Measurements from ENCODE around the gene CD300LD. TPM values are rescaled to one million over a fixed set of nuclear protein-coding genes. Genes with fewer than 3 reads are reported as not detected.
"Not testable (repeated sequence)": the region's sequence is repeated elsewhere in the genome, so short reads cannot be mapped to it uniquely, and the experiment has no call there.

Gene CD300LD
- under 1 TPM in 1 of 2 experiments, not detected in 1; 0.18 TPM for total RNA-seq

GRCh38 chr17:74592087-74592990 is at the start of gene CD300LD:
Gene CD300LD, minus strand, starts transcription at chr17:74592283. Its CDS starts 81 bp downstream, at chr17:74592202.
- H3K9me3 Mint-ChIP-seq (ENCODE audit: low read depth), result no peaks in the 10 kb centered on the region
- intact Hi-C loops (cut with DNase I, micrococcal nuclease), result no loop called here
- CTCF ChIA-PET, result interaction anchor here (0.6 to 2.8 kb wide), 7 partner anchors 11 to 224 kb away, joined by 3 to 8 read pairs (median 3); partner anchors contain the start of gene GPR142

GRCh38 chr17:74641224-74641957 is 49.3 kb upstream of the CD300LD start:
- peaks cover 25% of the 10 kb centered on the region for H3K27me3 Mint-ChIP-seq
- intact Hi-C loops (cut with DNase I, micrococcal nuclease), result no loop called here
- ChIA-PET POLR2A (no interaction called here), CTCF (interaction anchor here (0.6 kb wide), 1 partner anchor 224 kb away, joined by 3 read pairs; no protein-coding TSS in a partner anchor)
- no peak for ATAC-seq
- no peaks in the 10 kb centered on the region for H3K9me3 Mint-ChIP-seq (ENCODE audit: low read depth)
- no peaks in the 10 kb centered on the region for H3K36me3 Mint-ChIP-seq (ENCODE audit: low read depth)
- H3K27ac Mint-ChIP-seq, result no peak overlapping the region
- peaks cover 8% of the 10 kb centered on the region for H3K4me1 Mint-ChIP-seq
- no peak for DNase-seq
- no peak overlapping the region for H3K4me3 Mint-ChIP-seq

More at GRCh38 chr17:74592087-74592990, at the start of gene CD300LD:
- DNase-seq, result peak; percentile 38
- Mint-ChIP-seq H3K36me3 (ENCODE audit: low read depth) (no peaks in the 10 kb centered on the region), H3K4me1 (peaks cover 19% of the 10 kb centered on the region), H3K27ac (peak within 1 kb of the TSS; percentile 3), H3K27me3 (peaks cover 2% of the 10 kb centered on the region), H3K4me3 (peak within 1 kb of the TSS; percentile 24)
- ATAC-seq, result peak; percentile 87
- POLR2A ChIA-PET, result interaction anchor here (0.6 kb wide), 2 partner anchors 9 to 158 kb away, joined by 3 read pairs; no protein-coding TSS in a partner anchor

GRCh38 chr17:74639704-74640151 is 47.6 kb upstream of the CD300LD start:
- H3K27ac Mint-ChIP-seq, result no peak overlapping the region
- ChIA-PET POLR2A (no interaction called here), CTCF (no interaction called here)
- intact Hi-C loops (cut with DNase I, micrococcal nuclease), result no loop called here
- H3K9me3 Mint-ChIP-seq (ENCODE audit: low read depth), result no peaks in the 10 kb centered on the region
- no peak overlapping the region for H3K4me3 Mint-ChIP-seq
- H3K4me1 Mint-ChIP-seq, result peaks cover 8% of the 10 kb centered on the region
- no peaks in the 10 kb centered on the region for H3K36me3 Mint-ChIP-seq (ENCODE audit: low read depth)
- peak; percentile 14 for DNase-seq
- H3K27me3 Mint-ChIP-seq, result peaks cover 28% of the 10 kb centered on the region
- peak; percentile 33 for ATAC-seq

GRCh38 chr17:74637926-74638325 is 45.8 kb upstream of the CD300LD start:
- ChIA-PET CTCF (no interaction called here), POLR2A (no interaction called here)
- Mint-ChIP-seq H3K9me3 (ENCODE audit: low read depth) (no peaks in the 10 kb centered on the region), H3K4me3 (no peak overlapping the region), H3K27ac (no peak overlapping the region), H3K27me3 (peaks cover 22% of the 10 kb centered on the region), H3K4me1 (peaks cover 8% of the 10 kb centered on the region), H3K36me3 (ENCODE audit: low read depth) (no peaks in the 10 kb centered on the region)
- no peak for DNase-seq
- intact Hi-C loops (cut with DNase I, micrococcal nuclease), result no loop called here
- ATAC-seq, result no peak

GRCh38 chr17:74637265-74637664 is 45.2 kb upstream of the CD300LD start:
- Mint-ChIP-seq H3K4me3 (no peak overlapping the region), H3K27ac (no peak overlapping the region), H3K36me3 (ENCODE audit: low read depth) (no peaks in the 10 kb centered on the region), H3K9me3 (ENCODE audit: low read depth) (no peaks in the 10 kb centered on the region), H3K4me1 (peaks cover 8% of the 10 kb centered on the region), H3K27me3 (peaks cover 20% of the 10 kb centered on the region)
- intact Hi-C loops (cut with DNase I, micrococcal nuclease), result no loop called here
- POLR2A ChIA-PET, result no interaction called here
- ATAC-seq (no peak), DNase-seq (no peak)
- CTCF ChIA-PET, result no interaction called here

- peaks cover 16% of the 10 kb centered on the region for H3K27me3 Mint-ChIP-seq
- H3K9me3 Mint-ChIP-seq (ENCODE audit: low read depth); H3K4me3 Mint-ChIP-seq; DNase-seq; intact Hi-C loops (cut with DNase I, micrococcal nuclease); ATAC-seq; H3K36me3 Mint-ChIP-seq (ENCODE audit: low read depth); CTCF ChIA-PET; POLR2A ChIA-PET; H3K27ac Mint-ChIP-seq: not testable (repeated sequence)
- peaks cover 14% of the 10 kb centered on the region for H3K4me1 Mint-ChIP-seq
Measured at GRCh38 chr17:74636541-74637085, 44.5 kb upstream of the CD300LD start.

GRCh38 chr17:74635418-74635817 is 43.3 kb upstream of the CD300LD start:
- Mint-ChIP-seq H3K27me3 (peaks cover 18% of the 10 kb centered on the region), H3K4me1 (peaks cover 14% of the 10 kb centered on the region), H3K9me3 (ENCODE audit: low read depth) (no peaks in the 10 kb centered on the region), H3K36me3 (ENCODE audit: low read depth) (no peaks in the 10 kb centered on the region), H3K27ac (no peak overlapping the region), H3K4me3 (no peak overlapping the region)
- ChIA-PET POLR2A (no interaction called here), CTCF (no interaction called here)
- intact Hi-C loops (cut with DNase I, micrococcal nuclease), result no loop called here
- no peak for DNase-seq
- no peak for ATAC-seq

GRCh38 chr17:74633326-74633725 is 41.2 kb upstream of the CD300LD start:
- no peaks in the 10 kb centered on the region for H3K9me3 Mint-ChIP-seq (ENCODE audit: low read depth)
- ATAC-seq (no peak), DNase-seq (no peak)
- peaks cover 6% of the 10 kb centered on the region for H3K4me1 Mint-ChIP-seq
- H3K4me3 Mint-ChIP-seq, result no peak overlapping the region
- ChIA-PET CTCF (interaction anchor here (0.7 kb wide), 1 partner anchor 25 kb away, joined by 3 read pairs; no protein-coding TSS in a partner anchor), POLR2A (interaction anchor here (0.7 kb wide), 1 partner anchor 57 kb away, joined by 6 read pairs; no protein-coding TSS in a partner anchor)
- intact Hi-C loops (cut with DNase I, micrococcal nuclease), result no loop called here
- peaks cover 18% of the 10 kb centered on the region for H3K27me3 Mint-ChIP-seq
- no peak overlapping the region for H3K27ac Mint-ChIP-seq
- no peaks in the 10 kb centered on the region for H3K36me3 Mint-ChIP-seq (ENCODE audit: low read depth)

- intact Hi-C loops (cut with DNase I, micrococcal nuclease), result no loop called here
- no peak overlapping the region for H3K27ac Mint-ChIP-seq
- peaks cover 6% of the 10 kb centered on the region for H3K4me1 Mint-ChIP-seq
- CTCF ChIA-PET, result interaction anchor here (0.6 to 0.7 kb wide), 2 partner anchors 26 to 33 kb away, joined by 3 read pairs; no protein-coding TSS in a partner anchor
- DNase-seq (no peak), ATAC-seq (no peak)
- POLR2A ChIA-PET, result no interaction called here
- H3K4me3 Mint-ChIP-seq, result no peak overlapping the region
- no peaks in the 10 kb centered on the region for H3K36me3 Mint-ChIP-seq (ENCODE audit: low read depth)
- H3K9me3 Mint-ChIP-seq (ENCODE audit: low read depth), result no peaks in the 10 kb centered on the region
- H3K27me3 Mint-ChIP-seq, result peaks cover 18% of the 10 kb centered on the region
Measured at GRCh38 chr17:74632617-74633016, 40.5 kb upstream of the CD300LD start.

- Mint-ChIP-seq H3K4me1 (peaks cover 6% of the 10 kb centered on the region), H3K9me3 (ENCODE audit: low read depth) (peaks cover 1% of the 10 kb centered on the region), H3K4me3 (no peak overlapping the region), H3K27me3 (peaks cover 19% of the 10 kb centered on the region), H3K27ac (no peak overlapping the region), H3K36me3 (ENCODE audit: low read depth) (no peaks in the 10 kb centered on the region)
- DNase-seq, result no peak
- ChIA-PET CTCF (interaction anchor here (0.6 kb wide), 1 partner anchor 1841 kb away, joined by 3 read pairs; no protein-coding TSS in a partner anchor), POLR2A (no interaction called here)
- intact Hi-C loops (cut with DNase I, micrococcal nuclease), result no loop called here
- no peak for ATAC-seq
Measured at GRCh38 chr17:74631468-74632450, 39.7 kb upstream of the CD300LD start.

Data from activated CD4-positive, alpha-beta T cell treated with anti-CD3 and anti-CD28 coated beads for 36 hours (primary cell).